Cardiac muscle cell (in vitro differentiated cells and primary cell): ENCODE data around the gene ACTN1. TPM values are rescaled to one million over a fixed set of nuclear protein-coding genes. Genes with fewer than 3 reads are reported as not detected.

Source experiments
- DNase-seq, 2 donors: peaks; one replicate each; pipeline versions ENCODE4 v3.0.0 to v3.0.0-alpha.2; 2010 to 2017; ENCODE audit warnings: low read depth in 1 of 2, low spot score in 1 of 2
- H3K27ac ChIP-seq: fragments of 200-600 bp; sonication (generic); 2 replicates; pipeline ENCODE4 v1.5.1; 2016
- H3K27me3 ChIP-seq: fragments of 200-600 bp; sonication (generic); 2 replicates; pipeline ENCODE4 v1.6.0; 2016; ENCODE audit warnings: control low read depth
- H3K36me3 ChIP-seq: fragments of 200-600 bp; sonication (generic); 2 replicates; pipeline ENCODE4 v1.5.1; 2016; ENCODE audit warnings: control low read depth
- H3K4me1 ChIP-seq: fragments of 200-600 bp; sonication (generic); 2 replicates; pipeline ENCODE4 v1.8.1; 2017; ENCODE audit warnings: low read depth, mild to moderate bottlenecking, mixed run types
- H3K4me3 ChIP-seq: fragments of 200-600 bp; sonication (generic); 2 replicates; pipeline ENCODE4 v1.5.1; 2016; ENCODE audit warnings: mild to moderate bottlenecking
- H3K9me3 ChIP-seq: fragments of 200-600 bp; sonication (generic); 2 replicates; pipeline ENCODE4 v1.5.1; 2017; ENCODE audit warnings: low read depth, mild to moderate bottlenecking, control low read depth
- polyA plus RNA-seq: library from polyadenylated mRNA; unstranded; fragments of >200 nt; fragmentation: Nextera tagmentation; extraction: Ambion mirVana; gene quantifications from 2 replicates; pipeline ENCODE4 v1.2.1, GENCODE V29; 2016
- total RNA-seq: library from RNA; depleted of rRNA; stranded (reverse); fragments of >200 nt; gene quantifications from 2 replicates; pipeline ENCODE4 v1.2.3, GENCODE V29; 2016
- TF ChIP-seq, protein P1 (sequence below): IDR thresholded peaks from 2 replicates; pipeline ENCODE4 v1.5.1; 2012; ENCODE audit warnings: low read depth, mild to moderate bottlenecking, low read length

The ACTN1 gene
- total and polyA plus RNA-seq, 2 experiments from 2014 or later = 167 to 202 TPM

DNA sequence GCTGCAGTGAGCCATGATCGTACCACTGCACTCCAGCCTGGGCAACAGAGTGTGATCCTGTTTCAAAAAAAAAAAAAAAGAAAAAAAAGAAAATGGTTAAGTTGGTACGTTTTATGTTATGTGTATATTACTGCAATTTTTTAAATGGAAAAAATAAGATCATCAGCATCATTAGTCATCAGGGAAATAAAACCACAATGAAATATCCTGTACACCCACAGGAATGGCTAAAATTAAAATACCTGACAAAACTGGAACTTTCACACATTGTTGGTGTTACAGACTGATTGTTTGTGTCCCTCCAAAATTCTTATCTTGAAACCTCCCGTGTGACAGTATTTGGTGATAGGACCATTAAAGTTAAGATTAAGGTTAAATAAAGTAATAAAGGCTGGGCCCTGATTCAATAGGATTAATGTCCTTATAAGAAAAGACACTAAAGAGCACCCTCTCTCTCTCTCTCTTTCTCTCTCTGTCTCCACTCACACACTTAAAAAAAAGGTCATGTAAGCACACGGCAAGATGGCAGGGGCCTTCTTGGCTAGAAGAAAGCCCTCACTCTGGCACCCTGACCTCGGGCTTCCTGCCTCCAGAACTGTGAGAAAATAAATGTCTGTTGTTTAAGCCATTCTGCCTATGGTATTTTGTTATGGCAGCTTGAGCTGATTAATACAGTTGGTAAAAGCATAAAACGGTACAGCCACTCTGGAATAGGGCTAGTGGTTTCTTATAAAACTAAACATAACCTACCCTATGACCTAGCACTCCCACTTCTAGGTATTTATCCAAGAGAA lies 137.9 kb downstream of the ACTN1 start:
- no peak overlapping the region for H3K27ac ChIP-seq

GRCh38 chr14:68840454-68840853 lies 138.6 kb downstream of the ACTN1 start:
- H3K27me3 ChIP-seq = no peaks in the 10 kb centered on the region
- no peaks in the 10 kb centered on the region for H3K9me3 ChIP-seq
- H3K4me3 ChIP-seq = no peak overlapping the region
- no peak overlapping the region for H3K27ac ChIP-seq
- TF ChIP-seq, protein P1, sequence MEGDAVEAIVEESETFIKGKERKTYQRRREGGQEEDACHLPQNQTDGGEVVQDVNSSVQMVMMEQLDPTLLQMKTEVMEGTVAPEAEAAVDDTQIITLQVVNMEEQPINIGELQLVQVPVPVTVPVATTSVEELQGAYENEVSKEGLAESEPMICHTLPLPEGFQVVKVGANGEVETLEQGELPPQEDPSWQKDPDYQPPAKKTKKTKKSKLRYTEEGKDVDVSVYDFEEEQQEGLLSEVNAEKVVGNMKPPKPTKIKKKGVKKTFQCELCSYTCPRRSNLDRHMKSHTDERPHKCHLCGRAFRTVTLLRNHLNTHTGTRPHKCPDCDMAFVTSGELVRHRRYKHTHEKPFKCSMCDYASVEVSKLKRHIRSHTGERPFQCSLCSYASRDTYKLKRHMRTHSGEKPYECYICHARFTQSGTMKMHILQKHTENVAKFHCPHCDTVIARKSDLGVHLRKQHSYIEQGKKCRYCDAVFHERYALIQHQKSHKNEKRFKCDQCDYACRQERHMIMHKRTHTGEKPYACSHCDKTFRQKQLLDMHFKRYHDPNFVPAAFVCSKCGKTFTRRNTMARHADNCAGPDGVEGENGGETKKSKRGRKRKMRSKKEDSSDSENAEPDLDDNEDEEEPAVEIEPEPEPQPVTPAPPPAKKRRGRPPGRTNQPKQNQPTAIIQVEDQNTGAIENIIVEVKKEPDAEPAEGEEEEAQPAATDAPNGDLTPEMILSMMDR = no peak
- no peaks in the 10 kb centered on the region for H3K4me1 ChIP-seq
- peak in 1 of 2 donors; percentile 22 for DNase-seq
- H3K36me3 ChIP-seq = no peaks in the 10 kb centered on the region

More for the DNA sequence above, 137.9 kb downstream of the ACTN1 start:
- H3K27me3 ChIP-seq = no peaks in the 10 kb centered on the region
- H3K9me3 ChIP-seq = no peaks in the 10 kb centered on the region
- no peaks in the 10 kb centered on the region for H3K36me3 ChIP-seq
- TF ChIP-seq, protein P1 = no peak
- peak in 1 of 2 donors; percentile 39 for DNase-seq
- no peaks in the 10 kb centered on the region for H3K4me1 ChIP-seq
- H3K4me3 ChIP-seq = no peak overlapping the region

DNA sequence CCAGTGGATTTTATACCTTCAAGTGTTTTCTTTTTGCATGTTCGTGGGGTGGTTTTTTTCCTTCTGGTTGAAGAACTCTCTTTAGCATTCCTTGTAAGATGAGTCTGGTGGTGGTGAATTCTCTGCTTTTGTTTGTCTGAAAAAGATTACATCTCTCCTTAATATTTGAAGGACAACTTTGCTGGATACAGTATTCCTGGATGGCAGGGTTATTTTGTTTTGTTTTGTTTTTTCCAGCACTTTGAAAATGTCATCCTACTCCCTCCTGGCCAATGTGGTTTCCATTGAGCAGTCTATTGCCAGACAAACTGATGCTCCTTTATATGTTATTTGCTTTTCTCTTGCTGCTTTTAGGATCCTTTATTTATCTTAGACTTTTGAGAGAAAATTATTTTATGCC lies 143.0 kb downstream of the ACTN1 start:
- H3K27me3 ChIP-seq = no peaks in the 10 kb centered on the region
- H3K4me1 ChIP-seq = no peaks in the 10 kb centered on the region
- TF ChIP-seq, protein P1 = no peak
- H3K27ac ChIP-seq = no peak overlapping the region
- no peak for DNase-seq
- no peaks in the 10 kb centered on the region for H3K36me3 ChIP-seq
- H3K4me3 ChIP-seq = no peak overlapping the region
- H3K9me3 ChIP-seq = no peaks in the 10 kb centered on the region

GRCh38 chr14:68834816-68835215 lies 144.3 kb downstream of the ACTN1 start:
- TF ChIP-seq, protein P1 = no peak
- Histone ChIP-seq H3K27me3 (no peaks in the 10 kb centered on the region), H3K9me3 (no peaks in the 10 kb centered on the region), H3K4me3 (no peak overlapping the region), H3K4me1 (no peaks in the 10 kb centered on the region), H3K27ac (no peak overlapping the region), H3K36me3 (no peaks in the 10 kb centered on the region)
- no peak for DNase-seq

GRCh38 chr14:68828698-68829097 lies 150.4 kb downstream of the ACTN1 start:
- no peaks in the 10 kb centered on the region for H3K4me1 ChIP-seq
- TF ChIP-seq, protein P1 = no peak
- DNase-seq = no peak
- no peaks in the 10 kb centered on the region for H3K9me3 ChIP-seq
- H3K27me3 ChIP-seq = no peaks in the 10 kb centered on the region
- no peak overlapping the region for H3K27ac ChIP-seq
- no peaks in the 10 kb centered on the region for H3K36me3 ChIP-seq
- H3K4me3 ChIP-seq = no peak overlapping the region
